H1 (cell line): Measurements from ENCODE around the gene PDE4DIP.
"Not testable (repeated sequence)": the region's sequence is repeated elsewhere in the genome, so short reads cannot be mapped to it uniquely, and the experiment has no call there.

Experiments
- CEBPB ChIP-seq: IDR thresholded peaks from 2 replicates; pipeline ENCODE4 v1.6.1; 2012; ENCODE audit warnings: low read depth, low read length
- CHD2 ChIP-seq: IDR thresholded peaks from 2 replicates; pipeline ENCODE4 v1.6.1; 2012; ENCODE audit warnings: low read length, improper control_type of control experiment
- CTCF ChIP-seq, 3 experiments: IDR thresholded peaks; 1 replicate in 2 of 3; 2 replicates in 1 of 3; pipeline versions ENCODE4 v1.5.1 to v1.6.1; 2011; ENCODE audit warnings: low read length in 3 of 3, mild to moderate bottlenecking in 3 of 3, inconsistent platforms in 2 of 3, low read depth in 1 of 3, moderate library complexity in 1 of 3; ENCODE audit not compliant: insufficient read depth in 1 of 3; ENCODE audit errors: control extremely low read depth in 1 of 3
- EZH2 ChIP-seq: fragments of 200-600 bp; sonication (generic); IDR thresholded peaks from 2 replicates; pipeline ENCODE4 v1.7.1; 2012; ENCODE audit warnings: low read depth, mild to moderate bottlenecking, moderate library complexity, low read length, inconsistent platforms; ENCODE audit not compliant: severe bottlenecking
- GABPA ChIP-seq: IDR thresholded peaks from 2 replicates; pipeline ENCODE4 v1.6.1; 2011; ENCODE audit warnings: mild to moderate bottlenecking, low read length, moderate library complexity, borderline replicate concordance; ENCODE audit not compliant: insufficient read depth
- HDAC2 ChIP-seq, 2 experiments: fragments of 300-600 bp in 1 of 2; sonication (generic) in 1 of 2; IDR thresholded peaks; 2 replicates each; pipeline ENCODE4 v1.6.1; 2011 to 2012; ENCODE audit warnings: low read depth in 2 of 2, low read length in 2 of 2, mild to moderate bottlenecking in 2 of 2, moderate library complexity in 2 of 2, borderline replicate concordance in 1 of 2, inconsistent platforms in 1 of 2
- KDM1A ChIP-seq: fragments of 200-600, 300-600 bp; sonication (generic); IDR thresholded peaks from 2 replicates; pipeline ENCODE4 v1.7.1; 2016; ENCODE audit warnings: mild to moderate bottlenecking, low read length, borderline replicate concordance
- MAFK ChIP-seq: IDR thresholded peaks from 2 replicates; pipeline ENCODE4 v1.6.1; 2012; ENCODE audit warnings: low read depth, mild to moderate bottlenecking, improper control_type of control experiment, low read length
- POLR2A ChIP-seq, 2 experiments: IDR thresholded peaks; 1 replicate in 1 of 2; 2 replicates in 1 of 2; pipeline ENCODE4 v1.6.1; 2011; ENCODE audit warnings: low read depth in 2 of 2, low read length in 2 of 2, mild to moderate bottlenecking in 2 of 2; ENCODE audit errors: control extremely low read depth in 1 of 2
- POLR2AphosphoS5 ChIP-seq: IDR thresholded peaks from 2 replicates; pipeline ENCODE4 v1.6.1; 2011; ENCODE audit warnings: low read depth, low read length
- RFX5 ChIP-seq: IDR thresholded peaks from 2 replicates; pipeline ENCODE4 v1.6.1; 2011; ENCODE audit warnings: low read depth, low read length, improper control_type of control experiment, borderline replicate concordance
- RNF2 ChIP-seq: fragments of 200-900, 300-1000 bp; sonication (generic); IDR thresholded peaks from 2 replicates; pipeline ENCODE4 v1.7.1; 2016; ENCODE audit warnings: borderline replicate concordance, low read depth, mild to moderate bottlenecking, antibody characterized with exemption, low read length; ENCODE audit not compliant: poor library complexity, severe bottlenecking; ENCODE audit errors: missing control alignments
- TAF1 ChIP-seq: IDR thresholded peaks from 2 replicates; pipeline ENCODE4 v1.6.1; 2011; ENCODE audit warnings: mild to moderate bottlenecking, low read depth, low read length

- not testable (repeated sequence) for TF ChIP-seq POLR2A (IDR thresholded peaks at IDR 0.05; ENCODE audit: control extremely low read depth in 1 of 2, low read depth in 2 of 2, low read length in 2 of 2); MAFK; RNF2; TAF1; CTCF (IDR thresholded peaks at IDR 0.05; ENCODE audit: control extremely low read depth in 1 of 3, insufficient read depth in 1 of 3, low read depth in 1 of 3, low read length in 3 of 3); EZH2; CEBPB; POLR2AphosphoS5; HDAC2 (IDR thresholded peaks at IDR 0.05; ENCODE audit: borderline replicate concordance in 1 of 2, low read depth in 2 of 2, low read length in 2 of 2); RFX5; KDM1A; GABPA; CHD2
Observed at GRCh38 chr1:148945130-148945529, 100.9 kb downstream of the PDE4DIP start.
